Sigmoid colon (tissue), 7 donors: ENCODE measurements around the gene DGCR2. TPM values are rescaled to one million over a fixed set of nuclear protein-coding genes. Genes with fewer than 3 reads are reported as not detected.
"Not testable (repeated sequence)": the region's sequence is repeated elsewhere in the genome, so short reads cannot be mapped to it uniquely, and the experiment has no call there.

Experiments
- DNase-seq: peaks from one replicate; pipeline ENCODE4 v3.0.0-alpha.2; 2019
- H3K27ac ChIP-seq, 4 donors: fragments of 200-600 bp; sonication (generic); one replicate each; pipeline ENCODE4 v1.5.1; 2016 to 2019; ENCODE audit warnings: mild to moderate bottlenecking in 1 of 4
- H3K27me3 ChIP-seq, 3 donors: fragments of 200-600 bp; sonication (generic); one replicate each; pipeline ENCODE4 v1.5.1; 2019; ENCODE audit warnings: mild to moderate bottlenecking in 1 of 3
- H3K36me3 ChIP-seq, 4 donors: fragments of 200-600 bp; sonication (generic); one replicate each; pipeline ENCODE4 v1.5.1; 2016 to 2019
- H3K4me1 ChIP-seq, 4 donors: fragments of 200-600 bp; sonication (generic); one replicate each; pipeline ENCODE4 v1.5.1; 2017 to 2019
- H3K4me3 ChIP-seq, 4 donors: fragments of 200-600 bp; sonication (generic); one replicate each; pipeline ENCODE4 v1.5.1; 2017 to 2019; ENCODE audit warnings: mild to moderate bottlenecking in 2 of 4, moderate library complexity in 1 of 4
- H3K9me3 ChIP-seq, 4 donors: fragments of 200-600 bp in 3 of 4; sonication (generic) in 3 of 4; one replicate each; pipeline versions ENCODE4 v1.5.1 to v1.6.1; 2013 to 2019
- CTCF ChIP-seq, 4 experiments: fragments of 450-650 bp in 3 of 4; fragments of 200-600 bp in 1 of 4; IDR thresholded peaks; one replicate each; pipeline ENCODE4 v1.5.1; 2016 to 2019; ENCODE audit warnings: antibody characterized with exemption in 4 of 4, mild to moderate bottlenecking in 3 of 4, moderate library complexity in 2 of 4
- EP300 ChIP-seq, 4 donors: sonication (generic); formaldehyde crosslinking; IDR thresholded peaks; one replicate each; pipeline ENCODE4 v1.6.1; 2017; ENCODE audit warnings: antibody characterized with exemption in 4 of 4
- POLR2A ChIP-seq, 2 donors: fragments of 450-650 bp; IDR thresholded peaks; one replicate each; pipeline ENCODE4 v1.6.1; 2016; ENCODE audit warnings: antibody characterized with exemption in 2 of 2, mild to moderate bottlenecking in 2 of 2, moderate library complexity in 2 of 2
- POLR2AphosphoS5 ChIP-seq, 4 donors: sonication (generic); formaldehyde crosslinking; IDR thresholded peaks; one replicate each; pipeline ENCODE4 v1.6.1; 2017; ENCODE audit warnings: antibody characterized with exemption in 4 of 4
- WGBS, 2 donors: extraction: QIAGEN DNeasy Blood & Tissue Kit; methylation state at CpG; one replicate each; pipeline ENCODE4 v1.1.7; 2013; 5-methylcytosine and 5-hydroxymethylcytosine counted together
- intact Hi-C: fragments of 100-400 bp; cut with DNase I; formaldehyde crosslinking; loops from one replicate; pipeline ENCODE4 v1.15.1; 2023
- polyA plus RNA-seq, 3 donors: library from polyadenylated mRNA; stranded (reverse); fragments of 200-250 nt; gene quantifications; one replicate each; pipeline ENCODE4 v1.2.3, GENCODE V29; 2013
- total RNA-seq, 4 donors: library from RNA; depleted of rRNA; stranded (reverse); fragments of >200 nt; gene quantifications; one replicate each; pipeline ENCODE4 v1.1.0, GENCODE V29; 2016
- donor health status: healthy with polysubstance abuse.
- donor health status: Bipolar disorder and iron deficiency.
- donor health status: healthy.

Gene DGCR2
- total and polyA plus RNA-seq, 7 donors = 7.2 to 68.7 (median 31.5) TPM

GRCh38 chr22:19081351-19081750 is 40.9 kb downstream of the DGCR2 start:
- H3K4me3 ChIP-seq = no peak overlapping the region
- DNase-seq = no peak
- TF ChIP-seq EP300 (IDR thresholded peaks at IDR 0.05) = no peak
- 84 to 86% methylated on average over 3 of the region's 3 CpGs for WGBS, 2 donors
- intact Hi-C loops = no loop called here
- peaks cover 0 to 4% (median 1%) of the 10 kb centered on the region in 4 donors for H3K4me1 ChIP-seq
- no peak overlapping the region for H3K27ac ChIP-seq
- no peaks in the 10 kb centered on the region for H3K9me3 ChIP-seq
- no peaks in the 10 kb centered on the region for H3K27me3 ChIP-seq
- peaks cover 0 to 20% (median 2%) of the 10 kb centered on the region in 4 donors for H3K36me3 ChIP-seq

- H3K27ac ChIP-seq = no peak overlapping the region
- H3K4me3 ChIP-seq = no peak overlapping the region
- H3K36me3 ChIP-seq = peaks cover 0 to 19% (median 2%) of the 10 kb centered on the region in 4 donors
- no peak for DNase-seq
- TF ChIP-seq POLR2AphosphoS5 (IDR thresholded peaks at IDR 0.05) = no peak
- TF ChIP-seq POLR2A (IDR thresholded peaks at IDR 0.05) = no peak
- no peak for TF ChIP-seq CTCF (IDR thresholded peaks at IDR 0.05)
- no peak for TF ChIP-seq EP300 (IDR thresholded peaks at IDR 0.05)
- 97 to 99% methylated on average over 3 of the region's 3 CpGs for WGBS, 2 donors
- H3K27me3 ChIP-seq = no peaks in the 10 kb centered on the region
- H3K4me1 ChIP-seq = peaks cover 0 to 4% (median 0%) of the 10 kb centered on the region in 4 donors
- no peaks in the 10 kb centered on the region for H3K9me3 ChIP-seq
- intact Hi-C loops = no loop called here
Observed at GRCh38 chr22:19080853-19081252, 41.4 kb downstream of the DGCR2 start.

GRCh38 chr22:19079691-19080090 is 42.5 kb downstream of the DGCR2 start:
- Histone ChIP-seq H3K4me1 (no peaks in the 10 kb centered on the region), H3K36me3 (peaks cover 0 to 19% (median 2%) of the 10 kb centered on the region in 4 donors), H3K4me3 (no peak overlapping the region), H3K9me3 (no peaks in the 10 kb centered on the region), H3K27ac (no peak overlapping the region), H3K27me3 (no peaks in the 10 kb centered on the region)
- intact Hi-C loops = no loop called here
- no peak for TF ChIP-seq POLR2AphosphoS5 (IDR thresholded peaks at IDR 0.05)
- TF ChIP-seq POLR2A (IDR thresholded peaks at IDR 0.05) = no peak
- TF ChIP-seq CTCF (IDR thresholded peaks at IDR 0.05) = no peak
- TF ChIP-seq EP300 (IDR thresholded peaks at IDR 0.05) = no peak
- WGBS, 2 donors = 91 to 94% methylated on average over 4 of the region's 4 CpGs
- no peak for DNase-seq

GRCh38 chr22:19075404-19075803 is 46.8 kb downstream of the DGCR2 start:
- Histone ChIP-seq H3K9me3 (no peaks in the 10 kb centered on the region), H3K27ac (no peak overlapping the region), H3K36me3 (peaks cover 0 to 8% (median 2%) of the 10 kb centered on the region in 4 donors), H3K4me3 (no peak overlapping the region), H3K27me3 (no peaks in the 10 kb centered on the region), H3K4me1 (peaks cover 0 to 7% (median 2%) of the 10 kb centered on the region in 4 donors)
- 55 to 100% methylated on average over 1 of the region's 1 CpG for WGBS, 2 donors
- intact Hi-C loops = no loop called here
- no peak for DNase-seq
- no peak for TF ChIP-seq EP300 (IDR thresholded peaks at IDR 0.05)
- no peak for TF ChIP-seq POLR2AphosphoS5 (IDR thresholded peaks at IDR 0.05)
- no peak for TF ChIP-seq POLR2A (IDR thresholded peaks at IDR 0.05)
- TF ChIP-seq CTCF (IDR thresholded peaks at IDR 0.05) = no peak

GRCh38 chr22:19072853-19073252 is 49.4 kb downstream of the DGCR2 start:
- H3K9me3 ChIP-seq, H3K4me1 ChIP-seq, H3K27me3 ChIP-seq, intact Hi-C loops, DNase-seq, H3K4me3 ChIP-seq, H3K27ac ChIP-seq: not testable (repeated sequence)
- H3K36me3 ChIP-seq = peaks cover 0 to 21% (median 0%) of the 10 kb centered on the region in 4 donors
